Bronchial epithelial cell (primary cell): ENCODE results near the gene CFAP299. TPM values are rescaled to one million over a fixed set of nuclear protein-coding genes. Genes with fewer than 3 reads are reported as not detected.

Experiments used
- DNase-seq: peaks from one replicate; pipeline ENCODE4 v3.0.0-alpha.2; 2010; ENCODE audit warnings: low read depth
- FAIRE-seq: peaks from 2 replicates; lab custom pipeline; 2011; peaks lifted over from hg19 to GRCh38; lab: Jason Lieb, UNC
- H3K27me3 ChIP-seq: 2 replicates; pipeline ENCODE4 v1.5.1; 2011; ENCODE audit warnings: low read length; ENCODE audit not compliant: control insufficient read depth, insufficient read depth
- H3K36me3 ChIP-seq: 2 replicates; pipeline ENCODE4 v1.5.1; 2011; ENCODE audit warnings: low read length; ENCODE audit not compliant: control insufficient read depth, insufficient read depth
- H3K4me3 ChIP-seq: 2 replicates; pipeline ENCODE4 v1.5.1; 2011; ENCODE audit warnings: mild to moderate bottlenecking, low read depth, low read length, control low read depth
- total RNA-seq: library from RNA; depleted of rRNA; stranded (reverse); fragments of >200 nt; gene quantifications from 2 replicates; pipeline ENCODE4 v1.2.1, GENCODE V29; 2014
- TF ChIP-seq, protein P1 (sequence below): IDR thresholded peaks from 2 replicates; pipeline ENCODE4 v1.5.1; 2011; ENCODE audit warnings: mild to moderate bottlenecking, moderate library complexity, low read length, control low read depth, inconsistent platforms; ENCODE audit not compliant: insufficient read depth, severe bottlenecking

The CFAP299 gene
- total RNA-seq, 1 donor from 2014 or later: 0.26 TPM

- TF ChIP-seq, protein P1, sequence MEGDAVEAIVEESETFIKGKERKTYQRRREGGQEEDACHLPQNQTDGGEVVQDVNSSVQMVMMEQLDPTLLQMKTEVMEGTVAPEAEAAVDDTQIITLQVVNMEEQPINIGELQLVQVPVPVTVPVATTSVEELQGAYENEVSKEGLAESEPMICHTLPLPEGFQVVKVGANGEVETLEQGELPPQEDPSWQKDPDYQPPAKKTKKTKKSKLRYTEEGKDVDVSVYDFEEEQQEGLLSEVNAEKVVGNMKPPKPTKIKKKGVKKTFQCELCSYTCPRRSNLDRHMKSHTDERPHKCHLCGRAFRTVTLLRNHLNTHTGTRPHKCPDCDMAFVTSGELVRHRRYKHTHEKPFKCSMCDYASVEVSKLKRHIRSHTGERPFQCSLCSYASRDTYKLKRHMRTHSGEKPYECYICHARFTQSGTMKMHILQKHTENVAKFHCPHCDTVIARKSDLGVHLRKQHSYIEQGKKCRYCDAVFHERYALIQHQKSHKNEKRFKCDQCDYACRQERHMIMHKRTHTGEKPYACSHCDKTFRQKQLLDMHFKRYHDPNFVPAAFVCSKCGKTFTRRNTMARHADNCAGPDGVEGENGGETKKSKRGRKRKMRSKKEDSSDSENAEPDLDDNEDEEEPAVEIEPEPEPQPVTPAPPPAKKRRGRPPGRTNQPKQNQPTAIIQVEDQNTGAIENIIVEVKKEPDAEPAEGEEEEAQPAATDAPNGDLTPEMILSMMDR: no peak
- FAIRE-seq (no peak), DNase-seq (peak; percentile 7)
- no peaks in the 10 kb centered on the region for H3K27me3 ChIP-seq
- no peak overlapping the region for H3K4me3 ChIP-seq
- H3K36me3 ChIP-seq: no peaks in the 10 kb centered on the region
Measured at GRCh38 chr4:80423553-80424224, 88.2 kb downstream of the CFAP299 start.

GRCh38 chr4:80424225-80424581, 88.7 kb downstream of the CFAP299 start:
- H3K4me3 ChIP-seq: no peak overlapping the region
- TF ChIP-seq, protein P1: no peak
- no peaks in the 10 kb centered on the region for H3K36me3 ChIP-seq
- H3K27me3 ChIP-seq: no peaks in the 10 kb centered on the region
- FAIRE-seq: no peak
- no peak for DNase-seq

GRCh38 chr4:80425124-80426100, 89.9 kb downstream of the CFAP299 start:
- Histone ChIP-seq H3K27me3 (no peaks in the 10 kb centered on the region), H3K36me3 (no peaks in the 10 kb centered on the region), H3K4me3 (no peak overlapping the region)
- FAIRE-seq (no peak), DNase-seq (no peak)
- TF ChIP-seq, protein P1: no peak

DNA sequence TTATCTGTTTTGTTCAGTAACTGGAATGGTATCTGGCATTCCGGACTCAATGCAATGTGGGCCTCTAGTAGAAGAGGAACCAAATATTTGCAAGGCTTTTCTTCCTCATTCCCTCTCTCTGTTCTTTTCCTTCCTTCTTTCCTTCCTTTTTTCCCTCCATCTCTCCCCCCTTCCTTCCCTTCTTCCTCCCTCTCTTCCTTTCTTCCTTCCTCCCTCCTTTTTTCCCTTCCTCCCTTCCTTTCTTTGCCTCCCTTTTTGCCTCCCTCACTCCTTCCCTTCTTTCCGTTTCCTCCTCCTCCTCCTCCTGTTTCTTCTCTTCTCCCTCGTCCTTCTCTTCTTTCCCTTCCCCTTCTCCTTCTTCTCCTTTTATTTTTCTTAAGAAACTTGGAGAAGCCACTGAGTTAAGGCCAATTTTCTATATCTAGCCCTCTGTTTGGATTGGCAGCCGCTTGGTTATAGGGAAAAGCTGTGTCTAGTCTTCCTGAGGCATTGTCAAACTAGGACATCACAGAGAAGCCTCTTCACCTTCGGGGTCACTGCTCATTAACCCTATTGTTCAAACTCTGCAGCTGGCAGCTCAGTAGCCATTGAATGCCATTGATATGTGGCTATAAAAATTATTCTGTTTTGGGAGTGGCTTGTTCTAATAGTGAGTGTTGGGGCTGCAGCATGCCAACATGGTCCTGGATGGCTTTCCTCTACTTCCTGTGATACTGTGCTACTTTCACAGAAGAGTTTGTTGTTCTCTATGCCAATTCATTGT, 95.9 kb downstream of the CFAP299 start:
- Histone ChIP-seq H3K36me3 (no peaks in the 10 kb centered on the region), H3K27me3 (no peaks in the 10 kb centered on the region), H3K4me3 (no peak overlapping the region)
- FAIRE-seq (no peak), DNase-seq (no peak)
- TF ChIP-seq, protein P1: no peak

- FAIRE-seq: no peak
- no peaks in the 10 kb centered on the region for H3K27me3 ChIP-seq
- TF ChIP-seq, protein P1: no peak
- no peaks in the 10 kb centered on the region for H3K36me3 ChIP-seq
- no peak overlapping the region for H3K4me3 ChIP-seq
- DNase-seq: peak; percentile 50
Measured at GRCh38 chr4:80434238-80434637, 98.7 kb downstream of the CFAP299 start.
